Measurements from ENCODE around the gene CALB2. TPM values are rescaled to one million over a fixed set of nuclear protein-coding genes. Genes with fewer than 3 reads are reported as not detected.
A peak's percentile ranks its signal among the peaks of the same experiment; 100 is the strongest.

Gene CALB2
- total RNA-seq, 1 experiment from 2014 or later: 55.0 TPM

DNA sequence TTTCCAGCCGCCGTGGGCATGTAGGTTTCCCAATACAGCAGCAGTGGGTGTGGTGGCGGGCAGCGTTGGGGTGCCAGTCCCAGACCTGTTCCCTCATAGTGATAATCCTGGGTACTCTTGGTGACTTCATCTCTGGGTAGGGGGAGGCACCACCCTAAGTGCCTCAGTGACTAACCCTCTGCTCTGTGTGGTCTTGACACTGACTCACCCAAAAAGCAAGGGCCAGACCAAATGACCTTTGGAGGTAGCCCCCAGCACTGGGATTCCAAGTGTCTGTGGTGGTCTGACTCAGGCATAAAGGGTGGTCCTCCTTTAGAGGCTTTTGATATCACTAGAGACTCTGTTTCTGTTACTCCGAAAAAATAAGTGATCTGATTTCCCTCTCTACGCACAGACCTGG, 908 bp downstream of the CALB2 start:
- DNase-seq (ENCODE audit: low read depth in 1 of 2, low spot score in 2 of 2): peak; percentile 81 to 89
- peak overlapping the region; percentile 62 for H3K27ac ChIP-seq
- peak overlapping the region; percentile 43 for H3K4me3 ChIP-seq
- H3K36me3 ChIP-seq: peaks cover 4% of the 10 kb centered on the region; the same call in 1 of the 2 replicates
- H3K4me1 ChIP-seq (replicated peaks): peaks cover 42% of the 10 kb centered on the region
- no peaks in the 10 kb centered on the region for H3K9me3 ChIP-seq (replicated peaks)
- no peaks in the 10 kb centered on the region for H3K27me3 ChIP-seq (replicated peaks)

DNA sequence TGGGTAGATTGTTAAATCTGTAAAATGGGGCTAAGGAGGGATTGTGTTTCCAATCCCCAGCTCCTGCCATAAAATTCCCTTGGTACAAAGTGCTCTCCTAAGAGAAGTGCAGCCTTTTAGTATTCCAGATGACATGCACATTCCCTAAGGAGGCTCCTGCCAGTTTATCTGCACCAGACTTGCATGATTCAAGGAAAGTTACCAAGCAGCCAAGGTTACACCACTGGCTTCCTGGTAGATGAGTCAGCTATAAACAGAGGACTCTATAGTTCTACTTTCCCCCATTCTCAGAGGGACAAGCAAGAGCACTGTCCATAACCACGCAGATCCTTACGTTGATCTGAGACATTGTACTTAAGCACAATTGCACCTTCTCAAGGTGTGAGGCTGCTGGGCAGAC, 1.9 kb downstream of the CALB2 start:
- no peaks in the 10 kb centered on the region for H3K9me3 ChIP-seq (replicated peaks)
- peaks cover 4% of the 10 kb centered on the region; the same call in 1 of the 2 replicates for H3K36me3 ChIP-seq
- peak overlapping the region; percentile 62 for H3K27ac ChIP-seq
- H3K27me3 ChIP-seq (replicated peaks): no peaks in the 10 kb centered on the region
- H3K4me3 ChIP-seq: no peak overlapping the region
- H3K4me1 ChIP-seq (replicated peaks): peaks cover 42% of the 10 kb centered on the region
- peak; percentile 83 to 84 for DNase-seq (ENCODE audit: low read depth in 1 of 2, low spot score in 2 of 2)

DNA sequence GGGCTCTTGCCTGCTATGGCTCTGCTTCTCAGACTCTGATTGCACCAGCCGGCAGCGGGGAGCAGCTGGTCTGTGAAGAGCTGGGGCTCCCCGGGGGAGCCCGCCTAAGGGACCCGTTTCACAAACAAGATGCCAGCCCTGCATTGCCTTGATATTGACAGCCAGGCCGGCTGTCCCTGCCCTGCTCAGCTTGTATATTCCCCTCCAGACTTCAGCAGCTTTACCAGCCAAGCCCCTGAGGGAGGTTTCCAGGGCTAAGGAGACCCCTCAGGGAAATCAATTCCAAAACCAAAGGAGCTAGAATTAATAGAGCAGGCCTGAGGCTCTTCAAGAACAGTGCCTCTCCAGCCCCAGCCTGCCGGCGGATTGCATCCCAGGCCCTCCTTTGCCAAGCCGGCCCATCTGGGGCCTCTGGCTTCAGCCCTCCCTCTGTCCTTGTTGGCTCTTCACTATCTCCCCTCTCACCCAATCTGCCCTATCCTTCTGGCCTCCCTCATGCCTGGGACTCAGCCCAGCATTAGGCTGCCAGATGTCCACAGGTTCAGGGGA, 5.7 kb downstream of the CALB2 start:
- DNase-seq (ENCODE audit: low read depth in 1 of 2, low spot score in 2 of 2): no peak
- H3K4me1 ChIP-seq (replicated peaks): peaks cover 40% of the 10 kb centered on the region
- H3K4me3 ChIP-seq: no peak overlapping the region
- no peak overlapping the region for H3K27ac ChIP-seq
- H3K9me3 ChIP-seq (replicated peaks): no peaks in the 10 kb centered on the region
- no peaks in the 10 kb centered on the region for H3K27me3 ChIP-seq (replicated peaks)
- peaks cover 11% of the 10 kb centered on the region; the same call in 1 of the 2 replicates for H3K36me3 ChIP-seq

DNA sequence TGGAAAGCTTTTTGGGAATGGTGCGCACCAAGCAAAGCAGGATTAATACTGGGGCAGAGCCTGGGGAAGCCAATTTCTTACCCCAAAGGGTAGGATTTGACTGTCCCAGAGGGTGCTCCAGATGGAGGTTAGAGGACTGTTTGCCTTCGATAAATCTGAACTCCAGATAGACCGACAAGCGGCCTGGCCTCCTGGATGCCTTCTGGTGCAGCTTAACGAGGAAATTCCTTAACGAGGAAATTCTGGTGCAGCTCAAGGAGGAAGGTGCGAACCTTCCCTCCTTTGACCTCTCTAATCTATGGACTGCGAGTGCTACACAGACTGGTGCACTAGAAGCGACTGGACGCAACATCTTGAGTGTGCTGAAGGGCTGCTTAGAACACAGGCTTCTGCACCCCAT, 6.5 kb downstream of the CALB2 start:
- Histone ChIP-seq H3K27ac (no peak overlapping the region), H3K9me3 (replicated peaks) (no peaks in the 10 kb centered on the region), H3K4me3 (no peak overlapping the region), H3K4me1 (replicated peaks) (peaks cover 32% of the 10 kb centered on the region), H3K36me3 (peaks cover 15% of the 10 kb centered on the region; the same call in 1 of the 2 replicates), H3K27me3 (replicated peaks) (no peaks in the 10 kb centered on the region)
- DNase-seq (ENCODE audit: low read depth in 1 of 2, low spot score in 2 of 2): no peak

DNA sequence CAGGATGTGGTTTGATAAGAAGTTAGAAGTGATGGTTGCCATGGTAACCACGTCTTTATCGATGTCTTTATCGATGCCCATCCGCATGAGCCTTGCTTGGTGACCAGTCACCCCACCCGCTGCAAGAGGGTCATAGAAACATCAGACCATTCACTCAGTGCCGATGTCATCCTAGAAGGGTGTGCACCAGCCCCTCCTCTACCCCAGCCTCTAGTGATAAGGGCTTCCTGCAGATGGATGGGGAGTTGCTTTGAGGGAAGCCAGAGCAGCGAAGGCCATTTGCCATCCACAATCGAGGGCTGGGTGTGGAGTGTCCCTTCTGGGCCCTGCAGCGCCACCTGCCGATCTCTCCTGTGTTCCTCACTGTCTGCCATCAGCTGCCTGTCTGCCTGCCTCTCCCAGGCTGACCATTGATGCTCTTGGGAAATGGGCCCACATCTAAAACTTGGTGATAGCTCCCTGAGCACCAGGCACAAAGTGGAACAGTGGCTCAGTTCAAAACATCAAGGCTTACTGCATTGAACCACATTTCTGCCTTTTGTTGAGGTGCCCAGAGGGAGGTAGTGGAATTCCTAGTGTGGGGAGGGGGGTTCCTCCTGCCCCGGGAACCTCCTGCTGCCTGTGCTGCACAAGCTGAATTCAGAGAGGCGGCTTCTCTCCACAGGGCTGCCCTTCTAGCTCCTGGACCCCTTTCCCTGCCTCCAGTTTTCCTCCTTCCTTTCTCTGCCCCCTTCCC, 8.9 kb downstream of the CALB2 start:
- H3K4me1 ChIP-seq (replicated peaks): peaks cover 12% of the 10 kb centered on the region
- no peak overlapping the region for H3K27ac ChIP-seq
- no peaks in the 10 kb centered on the region for H3K27me3 ChIP-seq (replicated peaks)
- no peak overlapping the region for H3K4me3 ChIP-seq
- H3K9me3 ChIP-seq (replicated peaks): no peaks in the 10 kb centered on the region
- H3K36me3 ChIP-seq: peaks cover 12% of the 10 kb centered on the region; the same call in 1 of the 2 replicates
- DNase-seq (ENCODE audit: low read depth in 1 of 2, low spot score in 2 of 2): peak; percentile 25 to 63

DNA sequence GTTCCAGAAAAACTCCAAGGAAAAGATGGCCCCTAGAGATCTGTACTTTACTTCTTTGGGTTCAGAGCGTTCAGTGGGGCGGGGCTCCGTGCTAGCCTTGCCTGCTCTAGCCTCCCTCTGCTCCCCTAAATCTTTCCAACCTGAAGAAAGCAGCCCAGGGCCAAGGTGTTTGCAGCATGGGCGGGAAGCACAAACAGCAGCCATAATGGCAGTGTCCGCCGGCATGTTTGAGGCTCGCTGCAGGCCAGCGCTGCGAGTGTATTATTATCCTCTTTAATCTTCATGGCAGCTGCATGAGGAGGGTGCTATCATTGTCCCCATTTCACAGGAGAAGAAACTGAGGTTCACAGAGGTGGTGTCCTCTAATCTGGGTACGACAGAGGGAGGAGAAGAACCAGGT, 10.4 kb downstream of the CALB2 start:
- peaks cover 22% of the 10 kb centered on the region for H3K4me1 ChIP-seq (replicated peaks)
- H3K9me3 ChIP-seq (replicated peaks): no peaks in the 10 kb centered on the region
- H3K27ac ChIP-seq: no peak overlapping the region
- no peak overlapping the region for H3K4me3 ChIP-seq
- no peaks in the 10 kb centered on the region for H3K27me3 ChIP-seq (replicated peaks)
- peaks cover 16% of the 10 kb centered on the region; the same call in 1 of the 2 replicates for H3K36me3 ChIP-seq
- no peak for DNase-seq (ENCODE audit: low read depth in 1 of 2, low spot score in 2 of 2)

DNA sequence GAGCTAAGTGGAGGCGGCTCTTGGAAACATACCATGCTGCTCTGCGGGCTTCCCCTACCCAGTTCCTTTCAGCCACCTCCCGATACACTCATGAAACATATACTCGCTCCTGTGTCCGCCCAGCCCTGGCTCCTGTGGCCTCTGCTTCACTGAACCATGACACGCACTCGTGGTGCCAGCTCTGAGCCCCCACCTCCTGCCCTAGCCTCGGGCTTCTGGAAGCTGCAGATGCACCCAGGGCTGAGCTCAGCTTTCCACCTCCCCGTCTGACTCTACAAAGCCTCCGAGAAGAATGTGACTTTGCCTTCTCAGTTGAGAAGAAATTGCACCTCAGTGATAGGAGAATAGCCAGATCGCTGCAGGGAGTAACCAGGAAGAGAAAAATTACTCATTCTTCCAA, 11.0 kb downstream of the CALB2 start:
- H3K36me3 ChIP-seq: peaks cover 17% of the 10 kb centered on the region; the same call in 1 of the 2 replicates
- no peak overlapping the region for H3K4me3 ChIP-seq
- peaks cover 22% of the 10 kb centered on the region for H3K4me1 ChIP-seq (replicated peaks)
- no peaks in the 10 kb centered on the region for H3K27me3 ChIP-seq (replicated peaks)
- DNase-seq (ENCODE audit: low read depth in 1 of 2, low spot score in 2 of 2): no peak
- no peaks in the 10 kb centered on the region for H3K9me3 ChIP-seq (replicated peaks)
- no peak overlapping the region for H3K27ac ChIP-seq

DNA sequence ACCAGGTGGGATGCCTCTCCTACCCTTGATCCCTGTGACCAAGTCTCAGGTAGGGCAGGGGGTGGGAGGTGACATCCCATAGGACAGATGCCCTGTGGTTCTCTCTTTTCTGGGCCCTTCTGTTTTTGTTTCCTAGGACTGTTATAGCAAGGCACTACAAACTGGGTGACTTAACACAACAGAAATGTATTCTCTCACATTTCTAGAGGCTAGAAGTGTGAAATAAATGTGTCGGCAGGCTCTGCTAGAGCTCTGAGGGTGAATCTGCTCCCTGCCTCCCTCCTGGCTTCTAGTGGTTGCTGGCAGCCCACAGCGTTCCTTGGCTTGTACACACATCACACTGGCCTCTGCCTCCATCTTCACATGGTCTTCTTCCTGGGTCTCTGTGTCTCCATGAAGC, 12.7 kb downstream of the CALB2 start:
- Histone ChIP-seq H3K27ac (no peak overlapping the region), H3K4me3 (no peak overlapping the region), H3K36me3 (peaks cover 23% of the 10 kb centered on the region; the same call in 1 of the 2 replicates), H3K27me3 (replicated peaks) (no peaks in the 10 kb centered on the region), H3K4me1 (replicated peaks) (peaks cover 22% of the 10 kb centered on the region), H3K9me3 (replicated peaks) (no peaks in the 10 kb centered on the region)
- DNase-seq (ENCODE audit: low read depth in 1 of 2, low spot score in 2 of 2): no peak

DNA sequence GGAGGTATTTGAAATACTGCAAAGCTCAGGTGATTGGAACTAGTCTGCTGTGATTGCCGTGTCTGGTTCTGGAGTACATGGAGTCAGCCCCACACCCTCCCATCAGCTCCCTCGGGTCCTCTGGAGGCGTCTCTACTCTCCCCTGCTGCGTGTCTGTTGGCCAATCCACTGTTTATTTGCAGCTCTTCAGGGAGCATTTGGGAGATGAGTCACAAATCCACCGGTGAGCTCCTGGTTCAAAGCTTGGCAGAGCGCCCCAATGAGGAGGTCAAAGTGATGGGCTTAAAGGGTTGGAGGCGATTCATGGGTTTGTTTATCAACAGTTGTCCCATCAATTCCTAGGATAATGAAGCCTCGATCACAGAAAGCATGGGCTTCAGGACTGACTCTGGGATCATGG, 14.6 kb downstream of the CALB2 start:
- no peaks in the 10 kb centered on the region for H3K27me3 ChIP-seq (replicated peaks)
- no peak overlapping the region for H3K4me3 ChIP-seq
- H3K27ac ChIP-seq: no peak overlapping the region
- peak; percentile 47 to 67 for DNase-seq (ENCODE audit: low read depth in 1 of 2, low spot score in 2 of 2)
- peaks cover 25% of the 10 kb centered on the region for H3K36me3 ChIP-seq
- peaks cover 11% of the 10 kb centered on the region for H3K4me1 ChIP-seq (replicated peaks)
- H3K9me3 ChIP-seq (replicated peaks): no peaks in the 10 kb centered on the region; the same call in 1 of the 2 replicates

DNA sequence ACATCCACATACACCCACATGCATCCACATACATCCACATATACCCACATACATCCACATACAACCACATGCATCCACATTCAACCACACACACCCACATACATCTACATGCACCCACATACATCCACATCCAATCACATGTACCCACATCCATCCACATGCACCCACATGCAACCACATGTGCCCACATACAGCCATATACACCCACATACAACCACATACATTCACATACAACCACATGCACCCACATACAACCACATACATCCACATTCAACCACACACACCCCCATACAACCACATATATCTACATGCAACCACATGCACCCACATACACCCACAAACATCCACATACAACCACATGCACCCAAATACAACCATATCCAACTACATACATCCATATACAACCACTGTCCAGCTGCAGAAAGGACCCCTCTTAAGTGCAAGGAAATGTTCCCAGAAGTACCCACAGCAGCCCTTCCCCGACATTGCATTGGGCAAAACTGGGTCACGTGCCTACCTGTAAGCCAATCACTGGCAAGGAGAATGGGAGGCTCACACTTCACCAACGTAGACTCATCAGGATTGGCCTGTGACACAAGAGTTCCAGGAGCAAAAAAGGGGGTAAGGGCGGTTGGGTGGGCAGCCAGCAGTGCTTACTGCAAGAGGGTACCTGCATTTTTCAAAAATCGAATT, 18.1 kb downstream of the CALB2 start:
- no peak overlapping the region for H3K4me3 ChIP-seq

DNA sequence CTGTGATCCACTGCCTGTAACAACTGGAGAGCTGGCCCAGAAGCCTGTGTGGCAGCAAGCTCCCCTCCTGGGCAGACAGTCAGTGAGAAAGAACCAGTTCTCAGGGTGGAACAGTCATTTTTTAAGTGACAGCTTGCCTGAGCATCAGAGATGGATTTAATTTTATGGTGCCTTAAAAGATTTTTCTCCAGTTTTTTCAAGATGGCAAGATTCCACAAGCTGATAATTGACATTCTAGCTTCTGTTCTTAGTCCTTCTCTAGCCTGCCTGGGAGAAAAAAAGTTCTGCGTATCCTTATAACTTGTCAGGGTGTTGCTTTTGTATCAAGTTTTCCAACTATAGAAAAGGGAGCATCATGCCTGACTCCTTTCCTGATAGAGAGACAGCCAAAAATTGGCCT, 21.2 kb downstream of the CALB2 start:
- Histone ChIP-seq H3K4me3 (no peak overlapping the region), H3K4me1 (replicated peaks) (no peaks in the 10 kb centered on the region), H3K36me3 (peaks cover 28% of the 10 kb centered on the region)

More for the DNA sequence above, 18.1 kb downstream of the CALB2 start:
- Histone ChIP-seq H3K4me1 (replicated peaks) (peaks cover 10% of the 10 kb centered on the region), H3K9me3 (replicated peaks) (no peaks in the 10 kb centered on the region; the same call in 1 of the 2 replicates), H3K36me3 (peaks cover 25% of the 10 kb centered on the region), H3K27me3 (replicated peaks) (no peaks in the 10 kb centered on the region), H3K27ac (no peak overlapping the region)
- DNase-seq (ENCODE audit: low read depth in 1 of 2, low spot score in 2 of 2): no peak

DNA sequence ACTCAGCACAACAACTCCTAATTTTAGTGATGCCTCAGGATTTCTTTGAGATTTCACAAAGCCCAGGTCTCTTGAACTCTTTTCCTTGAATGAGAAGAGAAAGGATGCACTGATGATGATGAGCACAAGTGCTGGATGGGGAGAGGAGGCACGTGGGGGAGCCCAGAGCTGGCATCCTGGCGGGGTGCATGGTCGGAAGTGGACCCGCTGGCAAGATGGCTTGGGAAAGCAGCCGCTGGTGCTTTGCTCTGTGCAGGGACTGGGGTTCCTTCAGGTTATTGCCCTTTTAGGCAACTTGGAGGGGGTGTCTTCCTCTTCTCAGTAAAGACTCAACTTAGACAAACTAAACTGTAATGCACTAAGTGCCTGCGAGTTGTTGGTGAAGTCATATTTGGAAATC, 22.3 kb downstream of the CALB2 start:
- H3K9me3 ChIP-seq (replicated peaks): no peaks in the 10 kb centered on the region; the same call in 1 of the 2 replicates
- no peaks in the 10 kb centered on the region for H3K4me1 ChIP-seq (replicated peaks)
- no peak overlapping the region for H3K27ac ChIP-seq
- H3K27me3 ChIP-seq (replicated peaks): no peaks in the 10 kb centered on the region
- H3K4me3 ChIP-seq: no peak overlapping the region
- no peak for DNase-seq (ENCODE audit: low read depth in 1 of 2, low spot score in 2 of 2)
- H3K36me3 ChIP-seq: peaks cover 25% of the 10 kb centered on the region

More for the DNA sequence above, 21.2 kb downstream of the CALB2 start:
- Histone ChIP-seq H3K27me3 (replicated peaks) (no peaks in the 10 kb centered on the region), H3K27ac (no peak overlapping the region), H3K9me3 (replicated peaks) (no peaks in the 10 kb centered on the region; the same call in 1 of the 2 replicates)
- DNase-seq (ENCODE audit: low read depth in 1 of 2, low spot score in 2 of 2): no peak

DNA sequence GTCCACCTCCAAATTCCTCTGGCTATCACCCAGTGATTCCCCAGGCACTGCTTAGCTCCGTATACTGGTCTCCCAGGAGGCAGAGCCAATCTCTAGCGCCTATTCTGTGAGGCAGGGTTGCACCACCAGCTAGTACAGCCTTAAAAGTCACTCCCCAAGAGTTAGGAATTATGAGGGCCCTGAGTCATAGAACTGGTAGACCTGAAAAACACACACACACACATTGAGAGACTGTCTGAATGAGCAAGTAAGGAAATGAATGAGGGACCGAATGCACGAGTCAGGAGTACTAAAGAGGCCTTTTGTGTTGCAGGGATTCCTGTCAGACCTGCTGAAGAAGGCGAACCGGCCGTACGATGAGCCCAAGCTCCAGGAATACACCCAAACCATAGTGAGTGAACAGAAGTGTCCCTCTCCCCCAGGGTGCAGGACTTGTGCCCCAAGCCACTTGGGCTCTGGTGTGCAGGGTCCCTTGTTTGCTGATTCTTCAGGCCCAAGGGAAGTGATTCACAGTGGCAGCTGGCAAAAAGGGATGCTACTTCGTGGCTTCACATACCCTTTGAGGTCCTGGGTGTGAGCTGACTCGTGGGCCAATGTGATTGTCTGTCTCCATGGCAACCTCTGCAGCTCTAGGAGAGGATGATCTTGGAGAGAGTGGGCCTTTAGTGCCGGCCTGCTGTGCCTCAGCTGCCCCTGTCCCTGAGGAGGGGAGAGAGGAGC, 24.7 kb downstream of the CALB2 start:
- no peak overlapping the region for H3K27ac ChIP-seq
- no peaks in the 10 kb centered on the region for H3K27me3 ChIP-seq (replicated peaks)
- DNase-seq (ENCODE audit: low read depth in 1 of 2, low spot score in 2 of 2): no peak
- no peaks in the 10 kb centered on the region for H3K4me1 ChIP-seq (replicated peaks)
- no peak overlapping the region for H3K4me3 ChIP-seq
- H3K9me3 ChIP-seq (replicated peaks): no peaks in the 10 kb centered on the region
- peaks cover 16% of the 10 kb centered on the region for H3K36me3 ChIP-seq
